Fibroblast of lung (primary cell): ENCODE measurements around the gene PKIB.

Experiments used
- EZH2 ChIP-seq: IDR thresholded peaks from 2 replicates; pipeline ENCODE4 v1.5.1; 2012; ENCODE audit warnings: low read length, control low read depth, mild to moderate bottlenecking; ENCODE audit errors: missing control alignments
- TF ChIP-seq, protein P1 (sequence below), 2 donors: IDR thresholded peaks in 1 of 2; conservative IDR thresholded peaks in 1 of 2; 1 replicate in 1 of 2; 2 replicates in 1 of 2; pipeline ENCODE4 v1.5.1; 2011 to 2012; ENCODE audit warnings: low read length in 2 of 2, control low read depth in 1 of 2, inconsistent platforms in 1 of 2, low read depth in 1 of 2, mild to moderate bottlenecking in 1 of 2

DNA sequence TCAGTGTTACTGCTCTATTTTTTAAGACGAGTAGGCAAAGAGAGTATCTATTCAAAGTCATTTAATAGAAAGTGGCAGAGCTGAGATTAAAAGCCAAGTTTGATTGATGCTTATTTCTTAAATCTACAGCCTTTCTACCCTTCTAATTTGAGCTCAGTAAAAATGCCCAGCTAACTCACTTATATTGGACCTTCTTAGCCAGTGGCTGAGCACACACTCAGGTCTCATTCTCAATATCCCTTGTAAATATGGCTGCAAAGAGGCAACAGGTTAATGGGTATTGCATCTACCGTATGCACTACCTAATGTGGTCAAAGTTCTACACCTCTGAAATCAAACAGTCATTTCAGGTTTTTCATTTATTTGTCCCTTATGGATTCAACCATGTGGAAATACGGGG is 6.7 kb downstream of the PKIB start:
- no peak for TF ChIP-seq EZH2
- TF ChIP-seq, protein P1, sequence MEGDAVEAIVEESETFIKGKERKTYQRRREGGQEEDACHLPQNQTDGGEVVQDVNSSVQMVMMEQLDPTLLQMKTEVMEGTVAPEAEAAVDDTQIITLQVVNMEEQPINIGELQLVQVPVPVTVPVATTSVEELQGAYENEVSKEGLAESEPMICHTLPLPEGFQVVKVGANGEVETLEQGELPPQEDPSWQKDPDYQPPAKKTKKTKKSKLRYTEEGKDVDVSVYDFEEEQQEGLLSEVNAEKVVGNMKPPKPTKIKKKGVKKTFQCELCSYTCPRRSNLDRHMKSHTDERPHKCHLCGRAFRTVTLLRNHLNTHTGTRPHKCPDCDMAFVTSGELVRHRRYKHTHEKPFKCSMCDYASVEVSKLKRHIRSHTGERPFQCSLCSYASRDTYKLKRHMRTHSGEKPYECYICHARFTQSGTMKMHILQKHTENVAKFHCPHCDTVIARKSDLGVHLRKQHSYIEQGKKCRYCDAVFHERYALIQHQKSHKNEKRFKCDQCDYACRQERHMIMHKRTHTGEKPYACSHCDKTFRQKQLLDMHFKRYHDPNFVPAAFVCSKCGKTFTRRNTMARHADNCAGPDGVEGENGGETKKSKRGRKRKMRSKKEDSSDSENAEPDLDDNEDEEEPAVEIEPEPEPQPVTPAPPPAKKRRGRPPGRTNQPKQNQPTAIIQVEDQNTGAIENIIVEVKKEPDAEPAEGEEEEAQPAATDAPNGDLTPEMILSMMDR (conservative IDR thresholded peaks at IDR 0.05 in 1 of 2, IDR thresholded peaks at IDR 0.05 in 1 of 2; ENCODE audit: low read depth in 1 of 2, low read length in 2 of 2), result no peak
